Vagina (tissue), 2 donors: ENCODE results near the gene TOX2. TPM values are rescaled to one million over a fixed set of nuclear protein-coding genes. Genes with fewer than 3 reads are reported as not detected.

Experiments
- DNase-seq, 2 donors: peaks; one replicate each; pipeline ENCODE4 v3.0.0-alpha.2; 2017; ENCODE audit errors: extremely low spot score in 2 of 2
- H3K27ac ChIP-seq: fragments of 200-600 bp; sonication (generic); one replicate; pipeline ENCODE4 v1.5.1; 2019
- H3K27me3 ChIP-seq: fragments of 200-600 bp; sonication (generic); one replicate; pipeline ENCODE4 v1.5.1; 2019
- H3K36me3 ChIP-seq, 2 donors: fragments of 200-600 bp; sonication (generic); one replicate each; pipeline ENCODE4 v1.5.1; 2017 to 2019
- H3K4me1 ChIP-seq: fragments of 200-600 bp; sonication (generic); one replicate; pipeline ENCODE4 v1.5.1; 2019
- H3K4me3 ChIP-seq, 2 donors: fragments of 200-600 bp; sonication (generic); 1 replicate in 1 of 2; 2 replicates in 1 of 2; pipeline ENCODE4 v1.5.1; 2016 to 2019
- H3K9me3 ChIP-seq: fragments of 200-600 bp; sonication (generic); one replicate; pipeline ENCODE4 v1.5.1; 2019
- POLR2A ChIP-seq, 2 donors: fragments of 450-650 bp; IDR thresholded peaks; one replicate each; pipeline ENCODE4 v1.6.1; 2017; ENCODE audit warnings: antibody characterized with exemption in 2 of 2, mild to moderate bottlenecking in 2 of 2, moderate library complexity in 2 of 2
- POLR2AphosphoS5 ChIP-seq, 2 donors: sonication (generic); formaldehyde crosslinking; IDR thresholded peaks; one replicate each; pipeline ENCODE4 v1.9.0; 2017; ENCODE audit warnings: antibody characterized with exemption in 2 of 2, mild to moderate bottlenecking in 2 of 2, low read depth in 1 of 2; ENCODE audit not compliant: insufficient read depth in 1 of 2
- intact Hi-C: fragments of 100-400 bp; cut with DNase I; formaldehyde crosslinking; loops from one replicate; pipeline ENCODE4 v1.15.1; 2023
- total RNA-seq: library from RNA; depleted of rRNA; stranded (reverse); fragments of >200 nt; gene quantifications from one replicate; pipeline ENCODE4 v1.2.3, GENCODE V29; 2016
- TF ChIP-seq, protein P1 (sequence below), 3 experiments: fragments of 450-650 bp in 2 of 3; fragments of 200-600 bp in 1 of 3; sonication (generic) in 1 of 3; IDR thresholded peaks; one replicate each; pipeline ENCODE4 v1.5.1; 2017 to 2019; ENCODE audit warnings: antibody characterized with exemption in 3 of 3, mild to moderate bottlenecking in 2 of 3, moderate library complexity in 2 of 3

TOX2 gene
- total RNA-seq, 1 donor from 2014 or later: 5.2 TPM

DNA sequence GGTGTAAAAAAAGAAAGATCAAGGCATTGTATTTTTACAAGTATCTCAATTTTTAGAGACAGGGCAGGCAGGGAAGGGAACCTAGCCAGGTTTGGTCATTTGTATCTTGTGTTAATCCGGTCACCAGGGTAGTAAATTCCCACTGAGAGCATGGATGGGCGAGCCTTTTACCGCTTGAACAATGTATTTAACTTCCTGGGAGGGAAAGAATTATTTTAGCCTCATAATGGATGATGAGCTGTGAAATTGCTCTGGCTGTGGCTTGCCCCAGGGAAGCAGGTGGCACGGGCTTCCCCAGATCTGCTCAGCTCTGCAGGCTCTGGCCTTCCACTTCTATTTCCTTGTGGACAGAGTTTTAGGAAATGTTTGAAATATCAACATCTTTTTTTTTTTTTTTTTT is 72.9 kb downstream of the TOX2 start:
- Histone ChIP-seq H3K9me3 (no peaks in the 10 kb centered on the region), H3K36me3 (no peaks in the 10 kb centered on the region), H3K27ac (no peak overlapping the region), H3K27me3 (no peaks in the 10 kb centered on the region), H3K4me1 (no peaks in the 10 kb centered on the region), H3K4me3 (no peak overlapping the region)
- intact Hi-C loops: no loop called here
- TF ChIP-seq, protein P1, sequence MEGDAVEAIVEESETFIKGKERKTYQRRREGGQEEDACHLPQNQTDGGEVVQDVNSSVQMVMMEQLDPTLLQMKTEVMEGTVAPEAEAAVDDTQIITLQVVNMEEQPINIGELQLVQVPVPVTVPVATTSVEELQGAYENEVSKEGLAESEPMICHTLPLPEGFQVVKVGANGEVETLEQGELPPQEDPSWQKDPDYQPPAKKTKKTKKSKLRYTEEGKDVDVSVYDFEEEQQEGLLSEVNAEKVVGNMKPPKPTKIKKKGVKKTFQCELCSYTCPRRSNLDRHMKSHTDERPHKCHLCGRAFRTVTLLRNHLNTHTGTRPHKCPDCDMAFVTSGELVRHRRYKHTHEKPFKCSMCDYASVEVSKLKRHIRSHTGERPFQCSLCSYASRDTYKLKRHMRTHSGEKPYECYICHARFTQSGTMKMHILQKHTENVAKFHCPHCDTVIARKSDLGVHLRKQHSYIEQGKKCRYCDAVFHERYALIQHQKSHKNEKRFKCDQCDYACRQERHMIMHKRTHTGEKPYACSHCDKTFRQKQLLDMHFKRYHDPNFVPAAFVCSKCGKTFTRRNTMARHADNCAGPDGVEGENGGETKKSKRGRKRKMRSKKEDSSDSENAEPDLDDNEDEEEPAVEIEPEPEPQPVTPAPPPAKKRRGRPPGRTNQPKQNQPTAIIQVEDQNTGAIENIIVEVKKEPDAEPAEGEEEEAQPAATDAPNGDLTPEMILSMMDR (IDR thresholded peaks at IDR 0.05): no peak
- TF ChIP-seq POLR2A (IDR thresholded peaks at IDR 0.05): no peak
- no peak for TF ChIP-seq POLR2AphosphoS5 (IDR thresholded peaks at IDR 0.05; ENCODE audit: insufficient read depth in 1 of 2, low read depth in 1 of 2)
- DNase-seq: no peak

DNA sequence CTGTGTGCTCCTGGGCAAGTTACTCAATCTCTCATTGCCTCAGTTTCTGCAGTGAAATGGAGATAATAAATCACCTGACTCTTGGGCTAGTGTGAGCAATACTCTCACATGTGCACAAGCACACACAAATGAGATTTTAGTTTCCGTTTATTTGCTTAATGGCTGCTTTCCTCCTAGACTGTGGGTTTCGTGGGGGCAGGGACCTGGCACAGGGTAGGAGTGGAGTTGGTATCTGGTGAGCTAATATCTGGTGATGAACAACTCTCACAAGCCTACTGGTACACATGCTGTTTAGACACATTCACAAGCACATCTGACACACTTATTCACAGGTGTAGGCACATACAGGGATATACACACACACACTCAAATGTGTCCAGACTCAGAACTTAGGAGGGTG is 73.8 kb downstream of the TOX2 start:
- no peaks in the 10 kb centered on the region for H3K4me1 ChIP-seq
- intact Hi-C loops: no loop called here
- no peak overlapping the region for H3K27ac ChIP-seq
- TF ChIP-seq, protein P1 (IDR thresholded peaks at IDR 0.05): no peak
- no peak for DNase-seq
- H3K4me3 ChIP-seq: no peak overlapping the region
- no peaks in the 10 kb centered on the region for H3K9me3 ChIP-seq
- no peaks in the 10 kb centered on the region for H3K36me3 ChIP-seq
- no peaks in the 10 kb centered on the region for H3K27me3 ChIP-seq

DNA sequence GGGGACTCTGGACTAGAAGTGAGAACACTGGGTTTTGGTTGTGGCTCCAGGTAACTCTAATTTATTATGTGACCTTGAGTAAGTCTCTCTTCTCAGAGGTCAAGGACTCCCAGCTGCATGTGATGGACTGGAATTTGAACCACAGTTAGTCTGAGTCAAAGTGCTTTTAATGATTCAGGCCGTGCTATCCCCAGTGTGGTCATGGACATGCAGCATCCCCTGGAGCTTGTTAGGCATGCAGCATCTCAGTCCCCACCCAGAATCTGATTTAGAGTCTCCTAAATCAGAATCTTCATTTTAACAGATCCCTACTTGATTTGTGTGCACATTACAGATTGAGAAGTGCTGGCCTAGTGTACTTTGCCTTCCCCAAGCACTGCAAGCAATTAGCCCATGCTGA is 74.2 kb downstream of the TOX2 start:
- no peaks in the 10 kb centered on the region for H3K27me3 ChIP-seq
- H3K4me3 ChIP-seq: no peak overlapping the region
- intact Hi-C loops: no loop called here
- H3K9me3 ChIP-seq: no peaks in the 10 kb centered on the region
- no peak for DNase-seq
- H3K4me1 ChIP-seq: no peaks in the 10 kb centered on the region
- TF ChIP-seq POLR2A (IDR thresholded peaks at IDR 0.05) (no peak), POLR2AphosphoS5 (IDR thresholded peaks at IDR 0.05; ENCODE audit: insufficient read depth in 1 of 2, low read depth in 1 of 2) (no peak)
- TF ChIP-seq, protein P1 (IDR thresholded peaks at IDR 0.05): no peak
- no peak overlapping the region for H3K27ac ChIP-seq
- no peaks in the 10 kb centered on the region for H3K36me3 ChIP-seq

DNA sequence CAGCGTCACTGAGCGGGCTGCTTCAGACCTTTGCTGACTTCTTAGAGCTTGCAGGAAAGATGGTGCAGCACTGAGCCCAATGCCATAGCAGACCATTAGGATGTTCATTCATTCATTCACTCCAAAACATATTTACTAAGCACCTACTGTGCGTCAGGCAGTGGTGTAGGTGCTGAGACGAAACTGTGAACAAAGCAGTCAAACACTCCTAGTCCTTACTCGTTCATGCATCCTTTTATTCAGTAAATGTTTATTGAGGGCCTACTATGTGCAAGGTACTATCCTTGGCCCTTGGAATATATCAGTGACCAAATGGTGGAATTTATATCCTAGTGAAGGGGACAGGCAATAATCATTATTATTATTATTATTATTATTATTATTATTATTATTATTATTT is 76.6 kb downstream of the TOX2 start:
- H3K36me3 ChIP-seq: no peaks in the 10 kb centered on the region
- no peak overlapping the region for H3K4me3 ChIP-seq
- no peaks in the 10 kb centered on the region for H3K27me3 ChIP-seq
- no peak overlapping the region for H3K27ac ChIP-seq
- intact Hi-C loops: no loop called here
- H3K9me3 ChIP-seq: no peaks in the 10 kb centered on the region
- no peak for TF ChIP-seq POLR2A (IDR thresholded peaks at IDR 0.05)
- no peaks in the 10 kb centered on the region for H3K4me1 ChIP-seq
- no peak for DNase-seq

DNA sequence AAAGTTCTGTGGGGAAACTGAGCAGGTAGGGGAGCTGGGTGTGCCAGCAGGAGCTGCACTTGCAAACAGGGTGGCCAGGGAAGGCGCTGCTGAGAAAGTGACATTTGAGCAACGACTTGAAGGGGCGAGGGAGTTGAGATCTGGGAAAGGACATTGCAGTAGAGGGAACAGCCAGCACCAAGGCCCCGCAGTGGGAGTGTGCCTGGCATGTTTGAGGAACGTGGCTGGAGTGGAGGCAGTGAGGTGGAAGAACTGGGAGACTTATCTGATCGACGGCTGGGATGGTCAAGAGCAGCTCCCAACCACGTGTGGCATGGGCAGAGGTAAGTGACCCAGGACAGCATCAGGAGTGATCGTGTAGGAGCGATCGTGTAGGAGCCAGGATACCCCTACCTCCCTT is 77.3 kb downstream of the TOX2 start:
- no peak for DNase-seq
- H3K9me3 ChIP-seq: no peaks in the 10 kb centered on the region
- no peaks in the 10 kb centered on the region for H3K36me3 ChIP-seq
- H3K27me3 ChIP-seq: no peaks in the 10 kb centered on the region
- no peak overlapping the region for H3K27ac ChIP-seq
- no peak overlapping the region for H3K4me3 ChIP-seq
- intact Hi-C loops: no loop called here
- TF ChIP-seq, protein P1 (IDR thresholded peaks at IDR 0.05): no peak
- TF ChIP-seq POLR2AphosphoS5 (IDR thresholded peaks at IDR 0.05; ENCODE audit: insufficient read depth in 1 of 2, low read depth in 1 of 2): no peak
- TF ChIP-seq POLR2A (IDR thresholded peaks at IDR 0.05): no peak
- H3K4me1 ChIP-seq: no peaks in the 10 kb centered on the region

DNA sequence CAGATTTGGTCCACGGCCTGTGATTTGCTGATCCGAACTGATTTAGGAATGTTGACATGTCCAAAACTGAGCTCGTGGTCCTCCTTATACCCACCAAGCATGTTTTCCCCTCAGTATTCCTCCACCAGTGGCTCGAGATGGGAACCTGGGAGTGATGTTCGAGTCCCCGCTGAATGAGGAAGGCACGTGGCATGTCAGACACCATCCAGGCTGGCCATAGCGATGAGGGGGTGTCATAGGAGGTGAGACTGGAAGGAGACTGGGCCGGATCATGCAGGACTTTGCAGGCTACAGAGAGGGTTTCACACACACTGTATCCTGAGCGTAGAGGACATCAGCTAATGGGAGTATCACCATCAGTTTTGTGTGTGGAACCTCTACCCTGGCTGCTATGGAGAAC is 78.2 kb downstream of the TOX2 start:
- Histone ChIP-seq H3K4me1 (no peaks in the 10 kb centered on the region), H3K27ac (no peak overlapping the region), H3K9me3 (no peaks in the 10 kb centered on the region), H3K27me3 (no peaks in the 10 kb centered on the region), H3K36me3 (no peaks in the 10 kb centered on the region), H3K4me3 (no peak overlapping the region)
- no peak for TF ChIP-seq POLR2AphosphoS5 (IDR thresholded peaks at IDR 0.05; ENCODE audit: insufficient read depth in 1 of 2, low read depth in 1 of 2)
- no peak for TF ChIP-seq POLR2A (IDR thresholded peaks at IDR 0.05)
- TF ChIP-seq, protein P1 (IDR thresholded peaks at IDR 0.05): no peak
- intact Hi-C loops: no loop called here
- DNase-seq: no peak
